Type B pancreatic cell (in vitro differentiated cells): ENCODE data around the gene TMTC3. TPM values are rescaled to one million over a fixed set of nuclear protein-coding genes. Genes with fewer than 3 reads are reported as not detected.

Source experiments
- DNase-seq: peaks from one replicate; pipeline ENCODE4 v3.0.0; 2021; ENCODE audit warnings: mixed read lengths; ENCODE audit not compliant: unreplicated experiment; ENCODE audit errors: extremely low spot score
- H3K27ac Mint-ChIP-seq: 2 replicates; pipeline ENCODE4 v1.8.0; 2021; ENCODE audit warnings: mild to moderate bottlenecking, mixed read lengths
- H3K27me3 Mint-ChIP-seq: 2 replicates; pipeline ENCODE4 v1.8.0; 2021; ENCODE audit warnings: mixed read lengths
- H3K36me3 Mint-ChIP-seq: 2 replicates; pipeline ENCODE4 v1.8.0; 2021; ENCODE audit warnings: mixed read lengths
- H3K4me1 Mint-ChIP-seq: one replicate; pipeline ENCODE4 v1.8.0; 2021; ENCODE audit warnings: mixed read lengths; ENCODE audit not compliant: unreplicated experiment
- H3K4me3 Mint-ChIP-seq: 2 replicates; pipeline ENCODE4 v1.8.0; 2021; ENCODE audit warnings: mild to moderate bottlenecking, mixed read lengths
- H3K9me3 Mint-ChIP-seq: 2 replicates; pipeline ENCODE4 v1.8.0; 2021; ENCODE audit warnings: mixed read lengths
- CTCF ChIP-seq: fragments of 200-600 bp; sonication (generic); conservative IDR thresholded peaks from 2 replicates; pipeline ENCODE4 v1.5.0; 2021; ENCODE audit warnings: antibody characterized with exemption, mild to moderate bottlenecking
- total RNA-seq: library from RNA; stranded (reverse); gene quantifications from 2 replicates; pipeline ENCODE4 v1.2.1, GENCODE V29; 2021; ENCODE audit warnings: low replicate concordance

TMTC3 gene
- total RNA-seq, 1 donor from 2014 or later = 34.1 TPM

- TF ChIP-seq CTCF = no peak
- Mint-ChIP-seq H3K36me3 (peaks cover 57% of the 10 kb centered on the region), H3K9me3 (no peaks in the 10 kb centered on the region), H3K27ac (no peak overlapping the region), H3K4me1 (no peaks in the 10 kb centered on the region), H3K4me3 (no peak overlapping the region), H3K27me3 (no peaks in the 10 kb centered on the region)
- no peak for DNase-seq
Observed at GRCh38 chr12:88172844-88173407, 30.8 kb downstream of the TMTC3 start.

GRCh38 chr12:88175544-88175943, 33.4 kb downstream of the TMTC3 start:
- Mint-ChIP-seq H3K9me3 (no peaks in the 10 kb centered on the region), H3K36me3 (peaks cover 50% of the 10 kb centered on the region), H3K4me3 (no peak overlapping the region), H3K27me3 (no peaks in the 10 kb centered on the region), H3K27ac (no peak overlapping the region), H3K4me1 (peaks cover 8% of the 10 kb centered on the region)
- DNase-seq = no peak
- no peak for TF ChIP-seq CTCF

GRCh38 chr12:88179436-88180014, 37.4 kb downstream of the TMTC3 start:
- DNase-seq = no peak
- Mint-ChIP-seq H3K9me3 (peaks cover 4% of the 10 kb centered on the region), H3K27me3 (no peaks in the 10 kb centered on the region), H3K27ac (no peak overlapping the region), H3K4me3 (no peak overlapping the region), H3K36me3 (peaks cover 64% of the 10 kb centered on the region), H3K4me1 (peaks cover 8% of the 10 kb centered on the region)
- TF ChIP-seq CTCF = no peak

- TF ChIP-seq CTCF = no peak
- Mint-ChIP-seq H3K27me3 (no peaks in the 10 kb centered on the region), H3K27ac (no peak overlapping the region), H3K4me1 (peaks cover 8% of the 10 kb centered on the region), H3K9me3 (peaks cover 4% of the 10 kb centered on the region), H3K36me3 (peaks cover 64% of the 10 kb centered on the region), H3K4me3 (no peak overlapping the region)
- DNase-seq = no peak
Observed at GRCh38 chr12:88181881-88182280, 39.8 kb downstream of the TMTC3 start.

GRCh38 chr12:88182416-88182815, 40.3 kb downstream of the TMTC3 start:
- no peak for TF ChIP-seq CTCF
- no peak for DNase-seq
- no peak overlapping the region for H3K4me3 Mint-ChIP-seq
- H3K9me3 Mint-ChIP-seq = peaks cover 4% of the 10 kb centered on the region
- peaks cover 8% of the 10 kb centered on the region for H3K4me1 Mint-ChIP-seq
- H3K36me3 Mint-ChIP-seq = peaks cover 63% of the 10 kb centered on the region
- H3K27me3 Mint-ChIP-seq = no peaks in the 10 kb centered on the region
- H3K27ac Mint-ChIP-seq = no peak overlapping the region

GRCh38 chr12:88184196-88184595, 42.1 kb downstream of the TMTC3 start:
- H3K4me1 Mint-ChIP-seq = peaks cover 8% of the 10 kb centered on the region
- H3K36me3 Mint-ChIP-seq = peaks cover 60% of the 10 kb centered on the region
- H3K9me3 Mint-ChIP-seq = peaks cover 4% of the 10 kb centered on the region
- no peak for TF ChIP-seq CTCF
- H3K4me3 Mint-ChIP-seq = no peak overlapping the region
- H3K27me3 Mint-ChIP-seq = no peaks in the 10 kb centered on the region
- no peak for DNase-seq
- H3K27ac Mint-ChIP-seq = no peak overlapping the region
